ENCODE data around the gene ABHD12B. TPM values are rescaled to one million over a fixed set of nuclear protein-coding genes. Genes with fewer than 3 reads are reported as not detected.

The ABHD12B gene
- total and polyA plus RNA-seq, 2 of the 13 experiments (the other 11 are each of a cell fraction or from before 2014, with no cell fraction given) = not detected

DNA sequence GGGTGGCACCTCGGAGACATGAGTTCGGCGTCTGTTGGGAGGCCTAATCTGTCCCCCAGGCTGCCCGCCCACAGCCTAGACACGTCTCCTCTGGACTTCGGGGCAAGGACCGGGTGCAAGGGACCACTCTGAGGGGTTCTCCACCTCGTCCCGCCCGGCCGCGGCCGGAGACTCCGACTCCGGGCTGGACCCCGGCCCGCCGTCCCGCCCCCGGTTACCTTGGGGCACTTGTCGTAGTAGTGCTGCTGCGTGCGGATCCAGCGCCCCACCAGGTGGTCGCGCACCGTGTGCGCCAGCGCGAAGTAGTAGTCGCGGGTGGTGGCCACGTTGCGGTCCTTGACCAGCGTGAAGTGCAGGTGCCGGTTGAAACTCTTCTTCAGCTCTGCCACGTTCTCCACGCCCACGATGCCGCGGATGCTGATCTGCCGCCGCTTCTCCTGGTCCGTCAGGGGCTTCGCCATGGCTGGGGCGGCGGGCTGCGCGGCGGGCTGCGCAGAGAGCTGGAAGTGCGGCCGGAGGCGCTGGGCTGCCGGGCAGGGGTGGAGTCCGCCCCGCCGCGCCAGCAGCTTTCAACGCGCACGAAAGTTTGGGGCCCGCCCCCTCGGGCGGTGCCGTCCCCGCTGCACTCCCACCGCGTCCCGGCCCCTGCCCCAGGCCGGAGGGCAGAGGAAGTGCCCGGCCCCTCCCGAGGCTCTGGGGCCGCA lies 72.2 kb downstream of the ABHD12B start, which contains the start of gene PYGL (continued):
- TF ChIP-seq, protein P1, sequence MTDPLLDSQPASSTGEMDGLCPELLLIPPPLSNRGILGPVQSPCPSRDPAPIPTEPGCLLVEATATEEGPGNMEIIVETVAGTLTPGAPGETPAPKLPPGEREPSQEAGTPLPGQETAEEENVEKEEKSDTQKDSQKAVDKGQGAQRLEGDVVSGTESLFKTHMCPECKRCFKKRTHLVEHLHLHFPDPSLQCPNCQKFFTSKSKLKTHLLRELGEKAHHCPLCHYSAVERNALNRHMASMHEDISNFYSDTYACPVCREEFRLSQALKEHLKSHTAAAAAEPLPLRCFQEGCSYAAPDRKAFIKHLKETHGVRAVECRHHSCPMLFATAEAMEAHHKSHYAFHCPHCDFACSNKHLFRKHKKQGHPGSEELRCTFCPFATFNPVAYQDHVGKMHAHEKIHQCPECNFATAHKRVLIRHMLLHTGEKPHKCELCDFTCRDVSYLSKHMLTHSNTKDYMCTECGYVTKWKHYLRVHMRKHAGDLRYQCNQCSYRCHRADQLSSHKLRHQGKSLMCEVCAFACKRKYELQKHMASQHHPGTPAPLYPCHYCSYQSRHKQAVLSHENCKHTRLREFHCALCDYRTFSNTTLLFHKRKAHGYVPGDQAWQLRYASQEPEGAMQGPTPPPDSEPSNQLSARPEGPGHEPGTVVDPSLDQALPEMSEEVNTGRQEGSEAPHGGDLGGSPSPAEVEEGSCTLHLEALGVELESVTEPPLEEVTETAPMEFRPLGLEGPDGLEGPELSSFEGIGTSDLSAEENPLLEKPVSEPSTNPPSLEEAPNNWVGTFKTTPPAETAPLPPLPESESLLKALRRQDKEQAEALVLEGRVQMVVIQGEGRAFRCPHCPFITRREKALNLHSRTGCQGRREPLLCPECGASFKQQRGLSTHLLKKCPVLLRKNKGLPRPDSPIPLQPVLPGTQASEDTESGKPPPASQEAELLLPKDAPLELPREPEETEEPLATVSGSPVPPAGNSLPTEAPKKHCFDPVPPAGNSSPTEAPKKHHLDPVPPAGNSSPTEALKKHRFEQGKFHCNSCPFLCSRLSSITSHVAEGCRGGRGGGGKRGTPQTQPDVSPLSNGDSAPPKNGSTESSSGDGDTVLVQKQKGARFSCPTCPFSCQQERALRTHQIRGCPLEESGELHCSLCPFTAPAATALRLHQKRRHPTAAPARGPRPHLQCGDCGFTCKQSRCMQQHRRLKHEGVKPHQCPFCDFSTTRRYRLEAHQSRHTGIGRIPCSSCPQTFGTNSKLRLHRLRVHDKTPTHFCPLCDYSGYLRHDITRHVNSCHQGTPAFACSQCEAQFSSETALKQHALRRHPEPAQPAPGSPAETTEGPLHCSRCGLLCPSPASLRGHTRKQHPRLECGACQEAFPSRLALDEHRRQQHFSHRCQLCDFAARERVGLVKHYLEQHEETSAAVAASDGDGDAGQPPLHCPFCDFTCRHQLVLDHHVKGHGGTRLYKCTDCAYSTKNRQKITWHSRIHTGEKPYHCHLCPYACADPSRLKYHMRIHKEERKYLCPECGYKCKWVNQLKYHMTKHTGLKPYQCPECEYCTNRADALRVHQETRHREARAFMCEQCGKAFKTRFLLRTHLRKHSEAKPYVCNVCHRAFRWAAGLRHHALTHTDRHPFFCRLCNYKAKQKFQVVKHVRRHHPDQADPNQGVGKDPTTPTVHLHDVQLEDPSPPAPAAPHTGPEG (CRISPR knock-in tag; IDR thresholded peaks at IDR 0.05) = peak; percentile 25; the same call in 1 of the 2 replicates
- TF ChIP-seq ZNF337 (CRISPR knock-in tag; IDR thresholded peaks at IDR 0.05; ENCODE audit: borderline replicate concordance, low read depth) (no peak), HIVEP1 (CRISPR knock-in tag; IDR thresholded peaks at IDR 0.05) (peak; percentile 92; the same call in 1 of the 2 replicates), NR2F6 (IDR thresholded peaks at IDR 0.05) (no peak), NR2F6 (CRISPR knock-in tag; IDR thresholded peaks at IDR 0.05) (no peak; the same call in 1 of the 2 replicates), KMT2B (CRISPR knock-in tag; IDR thresholded peaks at IDR 0.05) (no peak), ZSCAN9 (CRISPR knock-in tag; IDR thresholded peaks at IDR 0.05; ENCODE audit: borderline replicate concordance) (no peak), ZNF382 (CRISPR knock-in tag; IDR thresholded peaks at IDR 0.05; ENCODE audit: borderline replicate concordance) (no peak), PAF1 (CRISPR knock-in tag; IDR thresholded peaks at IDR 0.05) (no peak), ARNTL (CRISPR knock-in tag; IDR thresholded peaks at IDR 0.05) (peak; percentile 20; the same call in 1 of the 2 replicates), ZNF569 (CRISPR knock-in tag; IDR thresholded peaks at IDR 0.05; ENCODE audit: borderline replicate concordance) (0 out of 2 replicates have a peak, but pooled peaks have one; percentile 27), PAX8 (CRISPR knock-in tag; IDR thresholded peaks at IDR 0.05; ENCODE audit: borderline replicate concordance) (peak; percentile 27; the same call in 1 of the 2 replicates)
- TF ChIP-seq, protein P2, sequence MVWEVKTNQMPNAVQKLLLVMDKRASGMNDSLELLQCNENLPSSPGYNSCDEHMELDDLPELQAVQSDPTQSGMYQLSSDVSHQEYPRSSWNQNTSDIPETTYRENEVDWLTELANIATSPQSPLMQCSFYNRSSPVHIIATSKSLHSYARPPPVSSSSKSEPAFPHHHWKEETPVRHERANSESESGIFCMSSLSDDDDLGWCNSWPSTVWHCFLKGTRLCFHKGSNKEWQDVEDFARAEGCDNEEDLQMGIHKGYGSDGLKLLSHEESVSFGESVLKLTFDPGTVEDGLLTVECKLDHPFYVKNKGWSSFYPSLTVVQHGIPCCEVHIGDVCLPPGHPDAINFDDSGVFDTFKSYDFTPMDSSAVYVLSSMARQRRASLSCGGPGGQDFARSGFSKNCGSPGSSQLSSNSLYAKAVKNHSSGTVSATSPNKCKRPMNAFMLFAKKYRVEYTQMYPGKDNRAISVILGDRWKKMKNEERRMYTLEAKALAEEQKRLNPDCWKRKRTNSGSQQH (CRISPR knock-in tag; IDR thresholded peaks at IDR 0.05; ENCODE audit: low read depth) = peak; percentile 6; the same call in 1 of the 2 replicates
- TF ChIP-seq, protein P3, sequence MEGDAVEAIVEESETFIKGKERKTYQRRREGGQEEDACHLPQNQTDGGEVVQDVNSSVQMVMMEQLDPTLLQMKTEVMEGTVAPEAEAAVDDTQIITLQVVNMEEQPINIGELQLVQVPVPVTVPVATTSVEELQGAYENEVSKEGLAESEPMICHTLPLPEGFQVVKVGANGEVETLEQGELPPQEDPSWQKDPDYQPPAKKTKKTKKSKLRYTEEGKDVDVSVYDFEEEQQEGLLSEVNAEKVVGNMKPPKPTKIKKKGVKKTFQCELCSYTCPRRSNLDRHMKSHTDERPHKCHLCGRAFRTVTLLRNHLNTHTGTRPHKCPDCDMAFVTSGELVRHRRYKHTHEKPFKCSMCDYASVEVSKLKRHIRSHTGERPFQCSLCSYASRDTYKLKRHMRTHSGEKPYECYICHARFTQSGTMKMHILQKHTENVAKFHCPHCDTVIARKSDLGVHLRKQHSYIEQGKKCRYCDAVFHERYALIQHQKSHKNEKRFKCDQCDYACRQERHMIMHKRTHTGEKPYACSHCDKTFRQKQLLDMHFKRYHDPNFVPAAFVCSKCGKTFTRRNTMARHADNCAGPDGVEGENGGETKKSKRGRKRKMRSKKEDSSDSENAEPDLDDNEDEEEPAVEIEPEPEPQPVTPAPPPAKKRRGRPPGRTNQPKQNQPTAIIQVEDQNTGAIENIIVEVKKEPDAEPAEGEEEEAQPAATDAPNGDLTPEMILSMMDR (CRISPR knock-in tag; IDR thresholded peaks at IDR 0.05) = peak; percentile 61
- TF ChIP-seq, protein P4, sequence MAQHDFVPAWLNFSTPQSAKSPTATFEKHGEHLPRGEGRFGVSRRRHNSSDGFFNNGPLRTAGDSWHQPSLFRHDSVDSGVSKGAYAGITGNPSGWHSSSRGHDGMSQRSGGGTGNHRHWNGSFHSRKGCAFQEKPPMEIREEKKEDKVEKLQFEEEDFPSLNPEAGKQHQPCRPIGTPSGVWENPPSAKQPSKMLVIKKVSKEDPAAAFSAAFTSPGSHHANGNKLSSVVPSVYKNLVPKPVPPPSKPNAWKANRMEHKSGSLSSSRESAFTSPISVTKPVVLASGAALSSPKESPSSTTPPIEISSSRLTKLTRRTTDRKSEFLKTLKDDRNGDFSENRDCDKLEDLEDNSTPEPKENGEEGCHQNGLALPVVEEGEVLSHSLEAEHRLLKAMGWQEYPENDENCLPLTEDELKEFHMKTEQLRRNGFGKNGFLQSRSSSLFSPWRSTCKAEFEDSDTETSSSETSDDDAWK (CRISPR knock-in tag; IDR thresholded peaks at IDR 0.05) = no peak
- TF ChIP-seq, protein P5, sequence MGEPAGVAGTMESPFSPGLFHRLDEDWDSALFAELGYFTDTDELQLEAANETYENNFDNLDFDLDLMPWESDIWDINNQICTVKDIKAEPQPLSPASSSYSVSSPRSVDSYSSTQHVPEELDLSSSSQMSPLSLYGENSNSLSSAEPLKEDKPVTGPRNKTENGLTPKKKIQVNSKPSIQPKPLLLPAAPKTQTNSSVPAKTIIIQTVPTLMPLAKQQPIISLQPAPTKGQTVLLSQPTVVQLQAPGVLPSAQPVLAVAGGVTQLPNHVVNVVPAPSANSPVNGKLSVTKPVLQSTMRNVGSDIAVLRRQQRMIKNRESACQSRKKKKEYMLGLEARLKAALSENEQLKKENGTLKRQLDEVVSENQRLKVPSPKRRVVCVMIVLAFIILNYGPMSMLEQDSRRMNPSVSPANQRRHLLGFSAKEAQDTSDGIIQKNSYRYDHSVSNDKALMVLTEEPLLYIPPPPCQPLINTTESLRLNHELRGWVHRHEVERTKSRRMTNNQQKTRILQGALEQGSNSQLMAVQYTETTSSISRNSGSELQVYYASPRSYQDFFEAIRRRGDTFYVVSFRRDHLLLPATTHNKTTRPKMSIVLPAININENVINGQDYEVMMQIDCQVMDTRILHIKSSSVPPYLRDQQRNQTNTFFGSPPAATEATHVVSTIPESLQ (CRISPR knock-in tag; conservative IDR thresholded peaks at IDR 0.05) = no peak
